Measurements from ENCODE around the gene MED16.

DNA sequence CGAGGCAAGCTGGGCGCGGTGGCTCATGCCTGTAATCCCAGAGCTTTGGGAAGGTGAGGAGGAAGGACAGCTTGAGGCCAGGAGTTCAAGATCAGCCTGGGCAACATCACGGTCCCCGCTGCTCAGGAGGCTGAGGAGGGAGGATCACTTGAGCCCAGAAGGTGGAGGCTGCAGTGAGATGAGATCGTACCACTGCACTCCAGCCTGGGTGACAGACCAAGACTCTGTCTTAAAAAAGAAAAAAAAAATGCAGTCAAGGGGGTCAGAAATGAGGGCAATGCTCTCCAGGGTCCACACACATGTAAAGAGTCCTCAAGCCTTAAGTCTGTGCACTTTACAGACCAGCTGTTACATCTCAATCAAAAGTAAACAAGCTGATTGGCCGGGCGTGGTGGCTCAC lies 11.6 kb upstream of the MED16 start:
- TF ChIP-seq, protein P1, sequence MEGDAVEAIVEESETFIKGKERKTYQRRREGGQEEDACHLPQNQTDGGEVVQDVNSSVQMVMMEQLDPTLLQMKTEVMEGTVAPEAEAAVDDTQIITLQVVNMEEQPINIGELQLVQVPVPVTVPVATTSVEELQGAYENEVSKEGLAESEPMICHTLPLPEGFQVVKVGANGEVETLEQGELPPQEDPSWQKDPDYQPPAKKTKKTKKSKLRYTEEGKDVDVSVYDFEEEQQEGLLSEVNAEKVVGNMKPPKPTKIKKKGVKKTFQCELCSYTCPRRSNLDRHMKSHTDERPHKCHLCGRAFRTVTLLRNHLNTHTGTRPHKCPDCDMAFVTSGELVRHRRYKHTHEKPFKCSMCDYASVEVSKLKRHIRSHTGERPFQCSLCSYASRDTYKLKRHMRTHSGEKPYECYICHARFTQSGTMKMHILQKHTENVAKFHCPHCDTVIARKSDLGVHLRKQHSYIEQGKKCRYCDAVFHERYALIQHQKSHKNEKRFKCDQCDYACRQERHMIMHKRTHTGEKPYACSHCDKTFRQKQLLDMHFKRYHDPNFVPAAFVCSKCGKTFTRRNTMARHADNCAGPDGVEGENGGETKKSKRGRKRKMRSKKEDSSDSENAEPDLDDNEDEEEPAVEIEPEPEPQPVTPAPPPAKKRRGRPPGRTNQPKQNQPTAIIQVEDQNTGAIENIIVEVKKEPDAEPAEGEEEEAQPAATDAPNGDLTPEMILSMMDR (IDR thresholded peaks at IDR 0.05; ENCODE audit: borderline replicate concordance, extremely low read depth, low read length, poor library complexity, severe bottlenecking) = no peak
- TF ChIP-seq EZH2 (IDR thresholded peaks at IDR 0.05; ENCODE audit: borderline replicate concordance, low read depth, low read length, severe bottlenecking) = no peak
